ENCODE results near the gene SMAD5. TPM values are rescaled to one million over a fixed set of nuclear protein-coding genes. Genes with fewer than 3 reads are reported as not detected.

SMAD5 gene
- total and polyA plus RNA-seq, 2 of the 13 experiments (the other 11 are each of a cell fraction or from before 2014, with no cell fraction given) = 27.2 to 48.5 TPM

DNA sequence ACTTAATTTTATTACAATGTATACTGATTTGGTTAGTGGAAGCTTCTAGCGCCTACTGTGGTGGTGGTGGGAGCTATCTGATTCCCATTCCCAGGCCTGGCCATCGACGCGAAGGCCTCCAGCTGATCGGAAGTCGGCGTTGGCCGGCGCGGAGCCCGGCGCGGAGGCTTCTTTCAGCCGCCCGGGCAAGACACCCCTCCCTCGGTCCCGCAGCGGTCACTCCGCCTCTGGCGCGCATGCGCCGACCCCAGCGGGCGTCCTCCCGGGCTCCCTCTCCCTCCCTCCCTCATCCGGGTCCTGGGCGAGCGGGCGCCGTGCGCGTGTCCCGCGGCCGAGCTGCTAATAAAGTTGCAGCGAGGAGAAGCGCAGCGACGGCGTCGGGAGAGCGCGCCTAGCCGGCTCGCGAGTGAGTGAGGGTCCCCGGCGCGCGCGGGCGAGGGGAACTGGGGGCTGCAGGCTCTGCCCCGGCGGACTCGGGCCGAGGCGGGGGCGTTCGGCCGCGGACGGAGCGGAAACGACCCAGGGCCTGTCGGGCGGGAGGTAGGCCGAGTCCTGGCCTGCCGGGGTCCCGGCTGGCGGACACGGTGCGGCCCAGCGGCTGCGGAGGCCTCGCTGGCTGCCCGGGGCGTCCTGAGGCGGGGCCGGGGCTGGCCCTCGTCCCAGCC, at the start of gene SMAD5 (continued):
- TF ChIP-seq, protein P1, sequence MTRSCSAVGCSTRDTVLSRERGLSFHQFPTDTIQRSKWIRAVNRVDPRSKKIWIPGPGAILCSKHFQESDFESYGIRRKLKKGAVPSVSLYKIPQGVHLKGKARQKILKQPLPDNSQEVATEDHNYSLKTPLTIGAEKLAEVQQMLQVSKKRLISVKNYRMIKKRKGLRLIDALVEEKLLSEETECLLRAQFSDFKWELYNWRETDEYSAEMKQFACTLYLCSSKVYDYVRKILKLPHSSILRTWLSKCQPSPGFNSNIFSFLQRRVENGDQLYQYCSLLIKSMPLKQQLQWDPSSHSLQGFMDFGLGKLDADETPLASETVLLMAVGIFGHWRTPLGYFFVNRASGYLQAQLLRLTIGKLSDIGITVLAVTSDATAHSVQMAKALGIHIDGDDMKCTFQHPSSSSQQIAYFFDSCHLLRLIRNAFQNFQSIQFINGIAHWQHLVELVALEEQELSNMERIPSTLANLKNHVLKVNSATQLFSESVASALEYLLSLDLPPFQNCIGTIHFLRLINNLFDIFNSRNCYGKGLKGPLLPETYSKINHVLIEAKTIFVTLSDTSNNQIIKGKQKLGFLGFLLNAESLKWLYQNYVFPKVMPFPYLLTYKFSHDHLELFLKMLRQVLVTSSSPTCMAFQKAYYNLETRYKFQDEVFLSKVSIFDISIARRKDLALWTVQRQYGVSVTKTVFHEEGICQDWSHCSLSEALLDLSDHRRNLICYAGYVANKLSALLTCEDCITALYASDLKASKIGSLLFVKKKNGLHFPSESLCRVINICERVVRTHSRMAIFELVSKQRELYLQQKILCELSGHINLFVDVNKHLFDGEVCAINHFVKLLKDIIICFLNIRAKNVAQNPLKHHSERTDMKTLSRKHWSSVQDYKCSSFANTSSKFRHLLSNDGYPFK (CRISPR knock-in tag; IDR thresholded peaks at IDR 0.05; ENCODE audit: borderline replicate concordance) = peak; percentile 21; the same call in 1 of the 2 replicates
- TF ChIP-seq ZNF766 (CRISPR knock-in tag; IDR thresholded peaks at IDR 0.05; ENCODE audit: borderline replicate concordance) = peak; percentile 42
- TF ChIP-seq TCF12 (IDR thresholded peaks at IDR 0.05) = no peak
- peak; percentile 45; the same call in 1 of the 2 replicates for TF ChIP-seq TCF12 (CRISPR knock-in tag; IDR thresholded peaks at IDR 0.05)
- TF ChIP-seq ZNF841 (CRISPR knock-in tag; IDR thresholded peaks at IDR 0.05; ENCODE audit: borderline replicate concordance) = peak; percentile 92
- TF ChIP-seq ZNF121 (CRISPR knock-in tag; IDR thresholded peaks at IDR 0.05) = no peak; the same call in 1 of the 2 replicates
- TF ChIP-seq, protein P2, sequence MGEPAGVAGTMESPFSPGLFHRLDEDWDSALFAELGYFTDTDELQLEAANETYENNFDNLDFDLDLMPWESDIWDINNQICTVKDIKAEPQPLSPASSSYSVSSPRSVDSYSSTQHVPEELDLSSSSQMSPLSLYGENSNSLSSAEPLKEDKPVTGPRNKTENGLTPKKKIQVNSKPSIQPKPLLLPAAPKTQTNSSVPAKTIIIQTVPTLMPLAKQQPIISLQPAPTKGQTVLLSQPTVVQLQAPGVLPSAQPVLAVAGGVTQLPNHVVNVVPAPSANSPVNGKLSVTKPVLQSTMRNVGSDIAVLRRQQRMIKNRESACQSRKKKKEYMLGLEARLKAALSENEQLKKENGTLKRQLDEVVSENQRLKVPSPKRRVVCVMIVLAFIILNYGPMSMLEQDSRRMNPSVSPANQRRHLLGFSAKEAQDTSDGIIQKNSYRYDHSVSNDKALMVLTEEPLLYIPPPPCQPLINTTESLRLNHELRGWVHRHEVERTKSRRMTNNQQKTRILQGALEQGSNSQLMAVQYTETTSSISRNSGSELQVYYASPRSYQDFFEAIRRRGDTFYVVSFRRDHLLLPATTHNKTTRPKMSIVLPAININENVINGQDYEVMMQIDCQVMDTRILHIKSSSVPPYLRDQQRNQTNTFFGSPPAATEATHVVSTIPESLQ (CRISPR knock-in tag; conservative IDR thresholded peaks at IDR 0.05) = peak; percentile 93
- TF ChIP-seq, protein P3, sequence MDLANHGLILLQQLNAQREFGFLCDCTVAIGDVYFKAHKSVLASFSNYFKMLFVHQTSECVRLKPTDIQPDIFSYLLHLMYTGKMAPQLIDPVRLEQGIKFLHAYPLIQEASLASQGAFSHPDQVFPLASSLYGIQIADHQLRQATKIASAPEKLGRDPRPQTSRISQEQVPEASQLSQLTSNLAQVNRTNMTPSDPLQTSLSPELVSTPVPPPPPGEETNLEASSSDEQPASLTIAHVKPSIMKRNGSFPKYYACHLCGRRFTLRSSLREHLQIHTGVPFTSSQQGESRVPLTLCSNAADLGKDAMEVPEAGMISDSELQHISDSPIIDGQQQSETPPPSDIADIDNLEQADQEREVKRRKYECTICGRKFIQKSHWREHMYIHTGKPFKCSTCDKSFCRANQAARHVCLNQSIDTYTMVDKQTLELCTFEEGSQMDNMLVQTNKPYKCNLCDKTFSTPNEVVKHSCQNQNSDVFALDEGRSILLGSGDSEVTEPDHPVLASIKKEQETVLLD (CRISPR knock-in tag; IDR thresholded peaks at IDR 0.05; ENCODE audit: low read depth) = peak; percentile 86
- peak; percentile 44; the same call in 1 of the 2 replicates for TF ChIP-seq ZNF782 (CRISPR knock-in tag; IDR thresholded peaks at IDR 0.05; ENCODE audit: borderline replicate concordance)
- TF ChIP-seq ZNF232 (CRISPR knock-in tag; IDR thresholded peaks at IDR 0.05; ENCODE audit: borderline replicate concordance) = no peak
- TF ChIP-seq KDM3A (CRISPR knock-in tag; IDR thresholded peaks at IDR 0.05; ENCODE audit: low read depth) = peak; percentile 93
- TF ChIP-seq ZC3H13 (CRISPR knock-in tag; IDR thresholded peaks at IDR 0.05) = peak; percentile 95
- TF ChIP-seq CENPX (CRISPR knock-in tag; IDR thresholded peaks at IDR 0.05) = no peak
- TF ChIP-seq ZNF720 (CRISPR knock-in tag; IDR thresholded peaks at IDR 0.05) = no peak
- TF ChIP-seq PHF20 (CRISPR knock-in tag; IDR thresholded peaks at IDR 0.05) = peak; percentile 80
- TF ChIP-seq, protein P4, sequence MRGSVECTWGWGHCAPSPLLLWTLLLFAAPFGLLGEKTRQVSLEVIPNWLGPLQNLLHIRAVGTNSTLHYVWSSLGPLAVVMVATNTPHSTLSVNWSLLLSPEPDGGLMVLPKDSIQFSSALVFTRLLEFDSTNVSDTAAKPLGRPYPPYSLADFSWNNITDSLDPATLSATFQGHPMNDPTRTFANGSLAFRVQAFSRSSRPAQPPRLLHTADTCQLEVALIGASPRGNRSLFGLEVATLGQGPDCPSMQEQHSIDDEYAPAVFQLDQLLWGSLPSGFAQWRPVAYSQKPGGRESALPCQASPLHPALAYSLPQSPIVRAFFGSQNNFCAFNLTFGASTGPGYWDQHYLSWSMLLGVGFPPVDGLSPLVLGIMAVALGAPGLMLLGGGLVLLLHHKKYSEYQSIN (CRISPR knock-in tag; IDR thresholded peaks at IDR 0.05; ENCODE audit: borderline replicate concordance) = no peak
- TF ChIP-seq CEBPB (IDR thresholded peaks at IDR 0.05; ENCODE audit: borderline replicate concordance, low read depth, low read length) = no peak
- TF ChIP-seq MED1 (CRISPR knock-in tag; IDR thresholded peaks at IDR 0.05) = peak; percentile 76
- TF ChIP-seq, protein P5, sequence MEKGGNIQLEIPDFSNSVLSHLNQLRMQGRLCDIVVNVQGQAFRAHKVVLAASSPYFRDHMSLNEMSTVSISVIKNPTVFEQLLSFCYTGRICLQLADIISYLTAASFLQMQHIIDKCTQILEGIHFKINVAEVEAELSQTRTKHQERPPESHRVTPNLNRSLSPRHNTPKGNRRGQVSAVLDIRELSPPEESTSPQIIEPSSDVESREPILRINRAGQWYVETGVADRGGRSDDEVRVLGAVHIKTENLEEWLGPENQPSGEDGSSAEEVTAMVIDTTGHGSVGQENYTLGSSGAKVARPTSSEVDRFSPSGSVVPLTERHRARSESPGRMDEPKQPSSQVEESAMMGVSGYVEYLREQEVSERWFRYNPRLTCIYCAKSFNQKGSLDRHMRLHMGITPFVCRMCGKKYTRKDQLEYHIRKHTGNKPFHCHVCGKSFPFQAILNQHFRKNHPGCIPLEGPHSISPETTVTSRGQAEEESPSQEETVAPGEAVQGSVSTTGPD (CRISPR knock-in tag; IDR thresholded peaks at IDR 0.05) = no peak
- TF ChIP-seq PAX8 (CRISPR knock-in tag; IDR thresholded peaks at IDR 0.05; ENCODE audit: borderline replicate concordance) = 0 out of 2 replicates have a peak, but pooled peaks have one; percentile 91
- TF ChIP-seq TMF1 (CRISPR knock-in tag; IDR thresholded peaks at IDR 0.05; ENCODE audit: low read depth) = peak; percentile 56; the same call in 1 of the 2 replicates

Measured in HepG2 (cell line).